Measurements from ENCODE around the gene APOA5.

- TF ChIP-seq CTCF (IDR thresholded peaks at IDR 0.05) (no peak), EZH2 (IDR thresholded peaks at IDR 0.05) (no peak)
These were observed 2.1 kb upstream of the APOA5 start for GRCh38 chr11:116793772-116794097.

Data from neural progenitor cell (in vitro differentiated cells).